Heart left ventricle (tissue), 16 donors: Measurements from ENCODE around the gene MUC7. TPM values are rescaled to one million over a fixed set of nuclear protein-coding genes. Genes with fewer than 3 reads are reported as not detected.

Source experiments
- ATAC-seq, 4 donors: fragments of 200-7000 bp; cut with Tn5 transposase; one replicate each; pipeline ENCODE4 v1.9.1; 2020 to 2022; ENCODE audit warnings: moderate library complexity in 4 of 4, mild to moderate bottlenecking in 3 of 4, moderate number of reproducible peaks in 1 of 4
- DNase-seq, 5 donors: peaks; one replicate each; pipeline ENCODE4 v3.0.0-alpha.2; 2020
- H3K27ac ChIP-seq, 12 donors: fragments of 200-600 bp; sonication (generic) in 4 of 12; one replicate each; pipeline versions ENCODE4 v1.5.0 to v1.8.0; 2016 to 2022; ENCODE audit warnings: mild to moderate bottlenecking in 2 of 12
- H3K27me3 ChIP-seq, 9 donors: fragments of 200-600 bp; sonication (generic) in 2 of 9; one replicate each; pipeline versions ENCODE4 v1.5.1 to v1.8.0; 2016 to 2022; ENCODE audit warnings: mild to moderate bottlenecking in 3 of 9
- H3K36me3 ChIP-seq, 9 donors: fragments of 200-600 bp; sonication (generic) in 2 of 9; one replicate each; pipeline versions ENCODE4 v1.5.0 to v1.8.0; 2018 to 2022; ENCODE audit warnings: mild to moderate bottlenecking in 2 of 9
- H3K4me1 ChIP-seq, 12 donors: fragments of 200-600 bp; sonication (generic) in 4 of 12; one replicate each; pipeline versions ENCODE4 v1.5.0 to v1.8.0; 2016 to 2022; ENCODE audit warnings: mild to moderate bottlenecking in 3 of 12
- H3K4me3 ChIP-seq, 12 donors: fragments of 200-600 bp; sonication (generic) in 4 of 12; one replicate each; pipeline versions ENCODE4 v1.5.0 to v1.8.0; 2017 to 2022; ENCODE audit warnings: mild to moderate bottlenecking in 9 of 12, moderate library complexity in 4 of 12
- H3K9me3 ChIP-seq, 12 donors: fragments of 200-600 bp; sonication (generic) in 4 of 12; one replicate each; pipeline versions ENCODE4 v1.5.0 to v1.8.0; 2016 to 2022; ENCODE audit warnings: mild to moderate bottlenecking in 1 of 12
- POLR2A ChIP-seq, 2 donors: fragments of 450-650 bp; IDR thresholded peaks; one replicate each; pipeline ENCODE4 v1.6.1; 2017; ENCODE audit warnings: antibody characterized with exemption in 2 of 2, mild to moderate bottlenecking in 2 of 2, moderate library complexity in 2 of 2
- WGBS, 4 donors: extraction: QIAGEN DNeasy Blood & Tissue Kit in 2 of 4; methylation state at CpG; one replicate each; pipeline versions ENCODE4 v1.1.5 to v1.1.7; 2013 to 2018; 5-methylcytosine and 5-hydroxymethylcytosine counted together
- intact Hi-C, 10 donors: fragments of 100-400 bp; cut with DNase I; formaldehyde crosslinking; loops; one replicate each; pipeline versions ENCODE4 v1.11.1 to v1.14.2; 2022
- polyA plus RNA-seq, 2 donors: library from polyadenylated mRNA; stranded (reverse); fragments of 200-250 nt; gene quantifications; one replicate each; pipeline ENCODE4 v1.2.3, GENCODE V29; 2013
- total RNA-seq, 9 donors: library from RNA; depleted of rRNA in 2 of 9; stranded (reverse); fragments of >200 nt in 2 of 9; fragmentation: NEBNext Ultra II Directional in 3 of 9; extraction: Animal tissue kit (Norgen Biotek cat#: 25700) in 3 of 9; gene quantifications; one replicate each; pipeline versions ENCODE4 v1.1.0 to v1.2.4, GENCODE V29; 2016 to 2023
- TF ChIP-seq, protein P1 (sequence below), 12 donors: fragments of 200-600 bp; sonication (generic) in 4 of 12; IDR thresholded peaks; one replicate each; pipeline versions ENCODE4 v1.5.0 to v1.8.0; 2018 to 2022; ENCODE audit warnings: antibody characterized with exemption in 12 of 12, mild to moderate bottlenecking in 5 of 12
- donor health status: ischemic (EF 13 %, LVEDD 7.1; RV severe dilation, severe dysfunction).
- donor health status: healthy with polysubstance abuse.
- donor health status: DM: no; HTN: yes; CAD: no.
- donor health status: DM: no; HTN: no; CAD: no.
- donor health status: ischemic (EF 25% LVEDD 6.9; RV normal size, moderate dysfunction).
- donor health status: ischemic (EF 25% LVEDD 5.7; RV mildly dilated, moderate dysfunction).
- donor health status: healthy.
- donor health status: DM: yes; HTN: yes; CAD: no.
- donor health status: ischemic (EF 35%, LVEDD 5.7; RV mildly dilated, moderate dysfunction).
- donor health status: nonischemic (EF 11% LVEDD 7.7; RV severe dilation, severe dysfunction).
- donor health status: DM: yes; HTN: yes; CAD: no.
- donor health status: PGD.
- donor health status: ischemic (EF 29% LVEDD 5.4; RV normal size, mild dysfunction).
- donor health status: nonischemic (EF 23%, LVEDD 6.1; RV moderate dilation, normal function).

The MUC7 gene
- total and polyA plus RNA-seq, 11 donors: not detected

DNA sequence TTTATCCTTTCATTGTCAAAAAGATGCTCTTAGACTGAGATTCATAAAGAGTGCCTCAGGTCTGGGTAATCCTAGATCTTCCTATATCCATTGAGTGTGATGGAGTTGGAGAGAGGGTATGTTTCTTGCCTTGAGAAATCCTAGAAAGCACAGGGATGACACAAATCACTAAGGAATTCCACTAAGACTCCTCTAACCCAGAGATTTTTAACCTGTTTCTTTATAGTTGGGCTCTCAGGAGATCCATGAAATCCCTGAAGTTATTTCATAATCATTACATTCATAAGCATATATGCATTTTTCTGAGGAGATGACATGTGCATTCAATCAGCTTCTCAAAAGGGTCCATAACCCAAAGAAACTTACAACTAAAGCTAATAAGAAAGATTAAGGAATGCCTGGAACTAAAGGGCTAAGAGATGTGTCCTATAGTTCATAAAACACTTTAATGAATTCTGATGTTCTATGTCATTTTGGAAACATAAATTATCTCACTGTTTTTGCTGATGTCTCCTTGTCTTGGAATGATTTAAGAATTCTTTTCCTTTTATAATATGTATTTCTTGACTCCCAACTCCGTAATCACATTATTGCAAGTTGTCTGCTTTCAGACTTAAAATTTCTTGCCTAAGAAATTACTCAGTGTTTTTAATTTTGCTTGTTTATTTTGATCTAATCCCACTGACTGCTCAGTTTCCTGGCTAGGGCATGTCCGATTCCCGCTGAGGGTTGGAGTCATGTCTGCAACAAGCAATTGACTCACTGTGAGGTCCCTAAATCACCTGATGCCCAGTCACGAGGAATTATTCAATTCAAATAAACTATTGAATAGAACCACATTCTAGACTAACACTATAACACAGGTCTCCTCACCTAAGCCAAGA is 43.6 kb downstream of the MUC7 start:
- Histone ChIP-seq H3K27me3 (peaks cover 0 to 2% (median 0%) of the 10 kb centered on the region in 9 donors), H3K36me3 (no peaks in the 10 kb centered on the region), H3K4me3 (no peak overlapping the region), H3K9me3 (no peaks in the 10 kb centered on the region), H3K4me1 (no peaks in the 10 kb centered on the region), H3K27ac (no peak overlapping the region)
- TF ChIP-seq, protein P1, sequence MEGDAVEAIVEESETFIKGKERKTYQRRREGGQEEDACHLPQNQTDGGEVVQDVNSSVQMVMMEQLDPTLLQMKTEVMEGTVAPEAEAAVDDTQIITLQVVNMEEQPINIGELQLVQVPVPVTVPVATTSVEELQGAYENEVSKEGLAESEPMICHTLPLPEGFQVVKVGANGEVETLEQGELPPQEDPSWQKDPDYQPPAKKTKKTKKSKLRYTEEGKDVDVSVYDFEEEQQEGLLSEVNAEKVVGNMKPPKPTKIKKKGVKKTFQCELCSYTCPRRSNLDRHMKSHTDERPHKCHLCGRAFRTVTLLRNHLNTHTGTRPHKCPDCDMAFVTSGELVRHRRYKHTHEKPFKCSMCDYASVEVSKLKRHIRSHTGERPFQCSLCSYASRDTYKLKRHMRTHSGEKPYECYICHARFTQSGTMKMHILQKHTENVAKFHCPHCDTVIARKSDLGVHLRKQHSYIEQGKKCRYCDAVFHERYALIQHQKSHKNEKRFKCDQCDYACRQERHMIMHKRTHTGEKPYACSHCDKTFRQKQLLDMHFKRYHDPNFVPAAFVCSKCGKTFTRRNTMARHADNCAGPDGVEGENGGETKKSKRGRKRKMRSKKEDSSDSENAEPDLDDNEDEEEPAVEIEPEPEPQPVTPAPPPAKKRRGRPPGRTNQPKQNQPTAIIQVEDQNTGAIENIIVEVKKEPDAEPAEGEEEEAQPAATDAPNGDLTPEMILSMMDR (IDR thresholded peaks at IDR 0.05): no peak
- TF ChIP-seq POLR2A (IDR thresholded peaks at IDR 0.05): no peak
- WGBS, 4 donors: 67 to 85% (median 82%) methylated on average over 4 of the region's 4 CpGs
- DNase-seq (no peak), ATAC-seq (no peak)
- intact Hi-C loops: no loop called here

GRCh38 chr4:70518269-70518668 is 46.3 kb downstream of the MUC7 start, which contains the start of gene AMTN:
Gene AMTN (plus strand): TSS chr4:70518569. CDS start chr4:70518778, 209 bp downstream.
- Histone ChIP-seq H3K27me3 (peaks cover 0 to 2% (median 0%) of the 10 kb centered on the region in 9 donors), H3K27ac (no peak within 1 kb of the TSS), H3K4me1 (no peaks in the 10 kb centered on the region), H3K4me3 (no peak within 1 kb of the TSS), H3K9me3 (no peaks in the 10 kb centered on the region), H3K36me3 (no peaks in the 10 kb centered on the region)
- TF ChIP-seq, protein P1 (IDR thresholded peaks at IDR 0.05): no peak
- TF ChIP-seq POLR2A (IDR thresholded peaks at IDR 0.05): no peak
- intact Hi-C loops: no loop called here
- DNase-seq: no peak
- no peak for ATAC-seq
- WGBS, 4 donors: 63 to 77% (median 70%) methylated on average over 2 of the region's 2 CpGs

- no peaks in the 10 kb centered on the region for H3K36me3 ChIP-seq
- no peak overlapping the region for H3K27ac ChIP-seq
- intact Hi-C loops: no loop called here
- H3K4me1 ChIP-seq: no peaks in the 10 kb centered on the region
- TF ChIP-seq POLR2A (IDR thresholded peaks at IDR 0.05): no peak
- TF ChIP-seq, protein P1 (IDR thresholded peaks at IDR 0.05): no peak
- ATAC-seq: no peak
- 62 to 74% (median 70%) methylated on average over 3 of the region's 3 CpGs for WGBS, 4 donors
- H3K4me3 ChIP-seq: no peak overlapping the region
- no peak for DNase-seq
- H3K9me3 ChIP-seq: no peaks in the 10 kb centered on the region
- H3K27me3 ChIP-seq: peaks cover 0 to 2% (median 0%) of the 10 kb centered on the region in 9 donors
These were observed 46.7 kb downstream of the MUC7 start for GRCh38 chr4:70518716-70519115.

GRCh38 chr4:70522626-70523025 is 50.6 kb downstream of the MUC7 start:
- ATAC-seq (no peak), DNase-seq (no peak)
- WGBS, 4 donors: 83 to 89% (median 87%) methylated on average over 7 of the region's 7 CpGs
- no peak for TF ChIP-seq POLR2A (IDR thresholded peaks at IDR 0.05)
- TF ChIP-seq, protein P1 (IDR thresholded peaks at IDR 0.05): no peak
- H3K4me3 ChIP-seq: no peak overlapping the region
- no peak overlapping the region for H3K27ac ChIP-seq
- H3K4me1 ChIP-seq: no peaks in the 10 kb centered on the region
- no peaks in the 10 kb centered on the region for H3K9me3 ChIP-seq
- H3K27me3 ChIP-seq: no peaks in the 10 kb centered on the region
- H3K36me3 ChIP-seq: no peaks in the 10 kb centered on the region
- intact Hi-C loops: no loop called here
